Parietal lobe (tissue), 1 donor: Measurements from ENCODE around the gene SLC49A3. TPM values are rescaled to one million over a fixed set of nuclear protein-coding genes. Genes with fewer than 3 reads are reported as not detected.

Experiments
- total RNA-seq: library from RNA; depleted of rRNA; stranded (reverse); fragments of >200 nt; gene quantifications from one replicate; pipeline ENCODE4 v1.2.3, GENCODE V29; 2014

The SLC49A3 gene
- 0.31 TPM for total RNA-seq

DNA sequence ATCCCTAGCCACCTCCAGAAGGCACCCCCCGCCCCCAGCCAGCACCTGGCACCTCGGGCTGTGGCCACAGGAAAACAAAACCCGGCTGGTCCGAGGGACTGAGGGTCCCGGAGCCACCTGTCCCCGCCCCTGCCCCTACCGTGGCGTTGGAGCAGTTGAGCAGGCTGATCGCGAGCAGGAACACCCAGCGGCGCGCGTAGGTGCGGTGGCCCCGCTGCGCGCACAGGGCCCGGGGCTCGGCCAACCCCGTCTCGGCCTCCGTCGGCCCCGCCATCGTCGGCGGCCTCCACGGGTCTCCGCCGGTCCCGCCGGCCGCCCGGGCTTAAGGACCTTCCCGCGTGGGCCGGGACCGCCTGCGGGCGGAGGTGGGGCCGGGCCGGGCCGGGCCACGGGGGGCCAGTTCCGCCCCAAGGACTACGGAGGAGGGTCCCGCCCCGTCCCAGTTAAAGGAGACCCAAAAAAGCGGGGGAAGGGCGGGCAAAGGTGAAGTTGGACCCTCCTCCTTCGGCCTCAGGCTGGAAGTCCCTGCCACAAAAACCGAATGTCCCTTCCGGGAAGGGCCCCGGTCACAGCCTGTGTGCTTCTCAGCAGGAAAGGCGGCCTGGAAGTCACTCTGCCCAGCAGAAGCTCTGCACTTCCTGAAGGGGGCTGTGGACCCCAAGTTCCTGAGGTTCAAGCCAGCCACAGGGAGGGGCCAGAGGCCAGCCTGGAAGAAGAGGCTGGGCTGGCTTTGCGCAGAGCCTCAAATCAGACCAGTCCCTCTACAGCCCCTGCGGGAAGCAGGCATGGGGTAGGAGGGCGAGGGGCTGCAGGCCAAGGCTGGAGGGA lies at the start of gene SLC49A3:
TSS of gene SLC49A3 (minus strand) at position 298 of the 828 bp plus-strand sequence. CDS start at position 274, 24 bp downstream.

GRCh38 chr4:705278-706082 lies 16.5 kb upstream of the SLC49A3 start, which contains the start of gene PCGF3:
Gene PCGF3, plus strand, starts transcription at chr4:705832. Its CDS starts 27,849 bp downstream, at chr4:733681.

DNA sequence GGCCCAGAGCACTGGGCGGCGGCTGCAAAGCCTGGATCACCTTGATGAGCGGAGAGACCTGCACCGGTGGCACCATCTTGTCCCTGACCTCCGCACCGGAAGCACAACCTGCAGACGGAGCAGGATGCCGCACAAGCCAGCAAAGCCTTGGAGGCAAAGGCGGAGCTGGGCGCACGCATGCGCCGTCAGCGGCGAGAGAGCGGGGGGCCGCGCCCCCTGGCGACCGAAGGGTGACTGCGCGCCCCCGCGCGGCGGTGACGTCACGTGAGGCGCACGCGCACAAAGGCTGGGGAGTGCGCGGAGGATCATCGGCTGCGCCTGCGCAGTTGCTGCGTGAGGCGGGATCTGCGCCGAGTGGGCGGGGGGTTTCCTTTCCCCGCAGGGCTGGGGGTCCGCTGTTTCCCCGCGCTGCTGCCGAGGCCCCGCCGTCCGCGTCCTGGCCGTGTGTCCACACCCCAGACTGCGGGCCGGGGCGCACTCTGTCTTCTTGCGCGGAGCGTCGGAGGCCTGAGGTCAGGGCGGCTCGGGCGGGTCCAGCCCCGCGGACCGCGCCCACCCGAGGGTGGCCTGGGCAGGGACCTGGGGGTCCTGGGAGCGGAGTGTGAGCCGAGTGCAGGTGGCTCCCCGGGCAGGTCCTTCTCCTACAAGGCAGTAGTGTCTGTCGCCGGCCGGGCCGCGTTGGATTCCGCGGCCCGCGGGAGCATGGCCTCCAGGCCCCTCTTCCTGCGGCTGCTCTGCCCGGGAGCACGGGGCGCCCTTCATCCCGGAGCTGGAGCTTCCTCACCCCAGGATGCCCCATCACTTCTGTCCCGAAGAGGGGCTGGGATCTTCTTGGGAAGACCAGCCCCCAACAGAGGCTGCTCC lies 14.5 kb downstream of the SLC49A3 start, which contains the start of the genes ATP5ME and MYL5:
TSS of gene ATP5ME (minus strand) at position 105 of the 864 bp plus-strand sequence. CDS start at position 76, 29 bp downstream.
TSS of gene MYL5 (plus strand) at position 371 of the 864 bp plus-strand sequence. CDS start 3,485 bp downstream, outside the sequence.

Other genes starting within 250 kb of the SLC49A3 start
- gene ZNF721, start 190.0 kb downstream of the SLC49A3 start, total RNA-seq: 70.1 TPM
- 71.7 TPM for gene PIGG, start 189.9 kb downstream of the SLC49A3 start, total RNA-seq
- 13.5 TPM for gene TMEM271, start 112.9 kb downstream of the SLC49A3 start, total RNA-seq
- 3.4 TPM for gene PDE6B, start 63.6 kb downstream of the SLC49A3 start, total RNA-seq
- 86.1 TPM for gene ATP5ME, start 14.9 kb downstream of the SLC49A3 start, total RNA-seq
- 8.1 TPM for gene MYL5, start 14.6 kb downstream of the SLC49A3 start, total RNA-seq
- gene PCGF3, start 16.7 kb upstream of the SLC49A3 start, total RNA-seq: 100 TPM
- 2.5 TPM for gene CPLX1, start 137.0 kb upstream of the SLC49A3 start, total RNA-seq
- gene GAK, start 243.2 kb upstream of the SLC49A3 start, total RNA-seq: 75.7 TPM
- 43.8 TPM for gene TMEM175, start 243.3 kb upstream of the SLC49A3 start, total RNA-seq